ENCODE results near the gene SLAMF7. TPM values are rescaled to one million over a fixed set of nuclear protein-coding genes. Genes with fewer than 3 reads are reported as not detected.

Gene SLAMF7
- total RNA-seq, 1 donor from 2014 or later = 0.56 TPM

GRCh38 chr1:160716013-160716412 lies 23.0 kb upstream of the SLAMF7 start:
- H3K36me3 Mint-ChIP-seq (ENCODE audit: low read depth, unreplicated experiment) = no peaks in the 10 kb centered on the region
- H3K4me3 Mint-ChIP-seq (ENCODE audit: unreplicated experiment) = no peak overlapping the region
- H3K9me3 Mint-ChIP-seq (ENCODE audit: unreplicated experiment) = no peaks in the 10 kb centered on the region
- peaks cover 2% of the 10 kb centered on the region for H3K27me3 Mint-ChIP-seq (ENCODE audit: unreplicated experiment)
- no peak overlapping the region for H3K27ac Mint-ChIP-seq (ENCODE audit: unreplicated experiment)
- TF ChIP-seq CTCF (IDR thresholded peaks at IDR 0.05; ENCODE audit: unreplicated experiment) = no peak
- peaks cover 16% of the 10 kb centered on the region for H3K4me1 Mint-ChIP-seq (ENCODE audit: unreplicated experiment)
- DNase-seq (ENCODE audit: low spot score) = no peak

GRCh38 chr1:160717306-160717705 lies 21.7 kb upstream of the SLAMF7 start:
- Mint-ChIP-seq H3K27me3 (ENCODE audit: unreplicated experiment) (peaks cover 2% of the 10 kb centered on the region), H3K27ac (ENCODE audit: unreplicated experiment) (no peak overlapping the region), H3K4me1 (ENCODE audit: unreplicated experiment) (peaks cover 16% of the 10 kb centered on the region), H3K36me3 (ENCODE audit: low read depth, unreplicated experiment) (no peaks in the 10 kb centered on the region), H3K4me3 (ENCODE audit: unreplicated experiment) (no peak overlapping the region), H3K9me3 (ENCODE audit: unreplicated experiment) (no peaks in the 10 kb centered on the region)
- no peak for TF ChIP-seq CTCF (IDR thresholded peaks at IDR 0.05; ENCODE audit: unreplicated experiment)
- DNase-seq (ENCODE audit: low spot score) = no peak

- H3K4me1 Mint-ChIP-seq (ENCODE audit: unreplicated experiment) = peaks cover 19% of the 10 kb centered on the region
- H3K36me3 Mint-ChIP-seq (ENCODE audit: low read depth, unreplicated experiment) = no peaks in the 10 kb centered on the region
- no peak overlapping the region for H3K4me3 Mint-ChIP-seq (ENCODE audit: unreplicated experiment)
- no peaks in the 10 kb centered on the region for H3K9me3 Mint-ChIP-seq (ENCODE audit: unreplicated experiment)
- DNase-seq (ENCODE audit: low spot score) = no peak
- H3K27me3 Mint-ChIP-seq (ENCODE audit: unreplicated experiment) = peaks cover 2% of the 10 kb centered on the region
- TF ChIP-seq CTCF (IDR thresholded peaks at IDR 0.05; ENCODE audit: unreplicated experiment) = no peak
- no peak overlapping the region for H3K27ac Mint-ChIP-seq (ENCODE audit: unreplicated experiment)
Observed at GRCh38 chr1:160718210-160718609, 20.8 kb upstream of the SLAMF7 start.

DNA sequence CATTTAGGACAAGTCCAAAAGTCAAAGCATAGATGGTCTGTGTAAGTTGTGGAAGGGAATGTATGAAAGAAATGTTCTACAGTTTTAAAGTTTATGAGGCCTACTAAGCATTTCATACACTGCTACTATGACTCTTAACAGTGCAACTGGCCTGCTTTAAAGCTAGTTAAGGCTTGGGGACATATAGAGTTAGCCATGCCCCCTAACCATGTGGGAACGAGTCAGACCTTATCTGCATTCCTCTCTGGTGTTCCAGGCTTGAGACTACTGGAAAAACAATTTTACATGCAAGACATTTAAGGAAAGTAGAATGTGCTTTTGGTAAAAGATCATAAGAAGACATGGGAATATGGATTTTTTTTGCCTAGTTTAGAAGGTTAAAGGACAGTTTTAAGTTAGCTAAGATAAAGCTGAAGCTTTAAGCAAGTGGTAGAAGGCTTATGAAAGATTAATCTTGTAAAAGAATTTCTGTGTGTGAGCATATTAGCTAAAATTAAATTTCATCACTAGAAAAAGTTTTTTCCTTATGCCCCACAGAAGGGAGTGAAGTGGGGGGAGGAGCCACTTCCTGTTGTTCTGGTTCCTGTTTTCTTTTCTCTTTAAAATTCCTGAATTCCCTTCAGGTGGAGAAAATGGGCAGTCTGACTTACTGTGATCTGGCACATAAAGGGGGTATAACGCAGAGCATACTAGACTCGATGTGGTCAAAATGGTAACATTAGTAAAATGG lies 18.5 kb upstream of the SLAMF7 start:
- peaks cover 5% of the 10 kb centered on the region for H3K27me3 Mint-ChIP-seq (ENCODE audit: unreplicated experiment)
- no peak for TF ChIP-seq CTCF (IDR thresholded peaks at IDR 0.05; ENCODE audit: unreplicated experiment)
- no peaks in the 10 kb centered on the region for H3K36me3 Mint-ChIP-seq (ENCODE audit: low read depth, unreplicated experiment)
- peaks cover 24% of the 10 kb centered on the region for H3K4me1 Mint-ChIP-seq (ENCODE audit: unreplicated experiment)
- H3K27ac Mint-ChIP-seq (ENCODE audit: unreplicated experiment) = peak overlapping the region; percentile 84
- H3K4me3 Mint-ChIP-seq (ENCODE audit: unreplicated experiment) = no peak overlapping the region
- DNase-seq (ENCODE audit: low spot score) = no peak
- no peaks in the 10 kb centered on the region for H3K9me3 Mint-ChIP-seq (ENCODE audit: unreplicated experiment)

GRCh38 chr1:160721473-160721872 lies 17.6 kb upstream of the SLAMF7 start:
- Mint-ChIP-seq H3K4me3 (ENCODE audit: unreplicated experiment) (no peak overlapping the region), H3K4me1 (ENCODE audit: unreplicated experiment) (peaks cover 24% of the 10 kb centered on the region), H3K9me3 (ENCODE audit: unreplicated experiment) (no peaks in the 10 kb centered on the region), H3K36me3 (ENCODE audit: low read depth, unreplicated experiment) (no peaks in the 10 kb centered on the region), H3K27ac (ENCODE audit: unreplicated experiment) (no peak overlapping the region), H3K27me3 (ENCODE audit: unreplicated experiment) (peaks cover 3% of the 10 kb centered on the region)
- no peak for DNase-seq (ENCODE audit: low spot score)
- TF ChIP-seq CTCF (IDR thresholded peaks at IDR 0.05; ENCODE audit: unreplicated experiment) = no peak

Data from endothelial cell (in vitro differentiated cells).